HepG2 (cell line): Measurements from ENCODE around the gene ROBO3. TPM values are rescaled to one million over a fixed set of nuclear protein-coding genes. Genes with fewer than 3 reads are reported as not detected.

Experiments
- ATAC-seq: fragments of 200-7000 bp; cut with Tn5 transposase; 3 replicates; pipeline ENCODE4 v1.9.1; 2020; ENCODE audit warnings: mild to moderate bottlenecking, moderate library complexity
- BruUV-seq: library from RNA; stranded (reverse); fragments of 400-500 nt; replicated peaks from 2 replicates; lab custom pipeline; 2021; lab: Mats Ljungman, UMichigan
- CTCF ChIA-PET: fragments of 300-600 bp; formaldehyde crosslinking; extraction: SDS; loops from one replicate; lab custom pipeline; 2021; ENCODE audit warnings: low total read pairs, inconsistent platforms, low intra/inter-chr PET ratio; lab: Yijun Ruan, JAX
- POLR2A ChIA-PET: fragments of 350-600 bp; sonication (Branson Sonifier 250); formaldehyde crosslinking; loops from one replicate; lab custom pipeline; 2020; ENCODE audit warnings: antibody characterized with exemption, inconsistent platforms; lab: Yijun Ruan, JAX
- DNase-seq: peaks from one replicate; pipeline ENCODE4 v3.0.0-alpha.2; 2015; ENCODE audit warnings: low spot score
- FAIRE-seq: peaks from 3 replicates; lab custom pipeline; 2011; peaks lifted over from hg19 to GRCh38; lab: Jason Lieb, UNC
- H2AFZ ChIP-seq: one replicate; pipeline ENCODE4 v1.6.1; 2011; ENCODE audit warnings: low read length, inconsistent platforms
- H3K27ac ChIP-seq: fragments of 300-600 bp; 3 replicates; pipeline ENCODE4 v1.8.0; 2011; ENCODE audit warnings: mixed run types, mild to moderate bottlenecking, mixed read lengths, low read length, inconsistent platforms; ENCODE audit not compliant: insufficient read depth; ENCODE audit errors: extremely low read length
- H3K27me3 ChIP-seq, 2 experiments: fragments of 200-600 bp in 1 of 2; 2 replicates in 1 of 2; 3 replicates in 1 of 2; pipeline versions ENCODE4 v1.6.0 to v1.8.0; 2011; ENCODE audit warnings: low read length in 2 of 2, mild to moderate bottlenecking in 2 of 2, moderate library complexity in 2 of 2, inconsistent platforms in 1 of 2; ENCODE audit not compliant: insufficient read depth in 2 of 2, control insufficient read depth in 1 of 2
- H3K36me3 ChIP-seq, 2 experiments: fragments of 200-600 bp in 1 of 2; replicated peaks in 1 of 2; 2 replicates in 1 of 2; 3 replicates in 1 of 2; pipeline versions ENCODE4 v1.5.1 to v1.8.0; 2011; ENCODE audit warnings: low read length in 2 of 2, inconsistent platforms in 1 of 2; ENCODE audit not compliant: insufficient read depth in 2 of 2, control insufficient read depth in 1 of 2
- H3K4me1 ChIP-seq: 2 replicates; pipeline ENCODE4 v1.5.1; 2012; ENCODE audit warnings: low read length, inconsistent platforms; ENCODE audit not compliant: insufficient read depth
- H3K4me2 ChIP-seq: 2 replicates; pipeline ENCODE4 v1.6.0; 2011; ENCODE audit warnings: low read depth, low read length, inconsistent platforms
- H3K4me3 ChIP-seq, 3 experiments: fragments of 200-600 bp in 1 of 3; sonication (generic), shearing (Covaris generic) in 1 of 3; replicated peaks in 1 of 3; 2 replicates each; pipeline ENCODE4 v1.5.1; 2011 to 2016; ENCODE audit warnings: low read length in 3 of 3, inconsistent platforms in 2 of 3, low read depth in 2 of 3, mild to moderate bottlenecking in 2 of 3, control low read depth in 1 of 3, mixed read lengths in 1 of 3; ENCODE audit not compliant: insufficient read depth in 1 of 3
- H3K79me2 ChIP-seq: one replicate; pipeline ENCODE4 v1.6.1; 2011; ENCODE audit warnings: low read length, inconsistent platforms; ENCODE audit not compliant: insufficient read depth
- H3K9ac ChIP-seq: 2 replicates; pipeline ENCODE4 v1.6.0; 2011; ENCODE audit warnings: mild to moderate bottlenecking, low read depth, low read length, inconsistent platforms; ENCODE audit not compliant: insufficient read depth
- H3K9me3 ChIP-seq: 2 replicates; pipeline ENCODE4 v1.5.1; 2012; ENCODE audit warnings: mild to moderate bottlenecking, low read length
- H4K20me1 ChIP-seq: 2 replicates; pipeline ENCODE4 v1.6.0; 2011; ENCODE audit warnings: inconsistent platforms, mild to moderate bottlenecking, low read length, moderate library complexity; ENCODE audit not compliant: insufficient read depth
- CTCF ChIP-seq: sonication (generic); formaldehyde crosslinking; IDR thresholded peaks from 2 replicates; pipeline ENCODE4 v1.5.0; 2020; ENCODE audit warnings: mild to moderate bottlenecking, missing genetic modification reagents, moderate library complexity
- ERF ChIP-seq: IDR thresholded peaks from 2 replicates; pipeline ENCODE4 v1.6.1; 2018; ENCODE audit warnings: missing biosample characterization, missing genetic modification reagents
- IRF1 ChIP-seq: sonication (generic); formaldehyde crosslinking; IDR thresholded peaks from 2 replicates; pipeline ENCODE4 v1.4.0; 2020; ENCODE audit warnings: low read depth, mild to moderate bottlenecking, missing genetic modification reagents
- TARDBP ChIP-seq: sonication (generic); formaldehyde crosslinking; IDR thresholded peaks from 2 replicates; pipeline ENCODE4 v1.8.0; 2022; ENCODE audit warnings: mild to moderate bottlenecking, missing genetic modification reagents
- WGBS: methylation state at CpG from one replicate; pipeline ENCODE4 v1.1.6; 2017; ENCODE audit warnings: low lambda C conversion rate; 5-methylcytosine and 5-hydroxymethylcytosine counted together
- in situ Hi-C: cut with HindIII; loops from 2 replicates; pipeline ENCODE4 v1.10.0; 2017; ENCODE audit warnings: low pct_unique_long_range_greater_than_20kb; ENCODE audit not compliant: extremely low pct_ligation_motif_present
- intact Hi-C: fragments of 100-400 bp; cut with micrococcal nuclease; formaldehyde crosslinking; loops from one replicate; pipeline ENCODE4 v1.10.0; 2022; ENCODE audit not compliant: unreplicated experiment
- polyA plus RNA-seq, 8 experiments: library from polyadenylated mRNA; depleted of rRNA in 3 of 8; stranded (reverse) in 7 of 8; unstranded in 1 of 8; fragments of >200 nt; fragmentation: Illumina TruSeq in 4 of 8; extraction: Trizol in 4 of 8; gene quantifications; 2 replicates each; pipeline versions ENCODE4 v1.2.1 to v1.2.3, GENCODE V29; 2011 to 2016; ENCODE audit warnings: low read depth in 4 of 8, missing spikeins in 1 of 8, mixed read lengths in 1 of 8; ENCODE audit not compliant: insufficient read depth in 1 of 8
- total RNA-seq, 5 experiments: library from RNA; depleted of rRNA; stranded (reverse); fragments of >200 nt; fragmentation: Illumina TruSeq; extraction: Trizol; gene quantifications; 2 replicates each; pipeline ENCODE4 v1.2.3, GENCODE V29; 2016; ENCODE audit warnings: low read depth in 1 of 5
- TF ChIP-seq, protein P1 (sequence below): sonication (generic); formaldehyde crosslinking; IDR thresholded peaks from 2 replicates; pipeline ENCODE4 v1.4.0; 2020; ENCODE audit warnings: mild to moderate bottlenecking, missing genetic modification reagents, borderline replicate concordance
- TF ChIP-seq, protein P2 (sequence below): sonication (generic); formaldehyde crosslinking; IDR thresholded peaks from 2 replicates; pipeline ENCODE4 v1.4.0; 2020; ENCODE audit warnings: missing genetic modification reagents

The ROBO3 gene
- total and polyA plus RNA-seq, 2 of the 13 experiments (the other 11 are each of a cell fraction or from before 2014, with no cell fraction given) = 0.07 to 2.4 TPM

DNA sequence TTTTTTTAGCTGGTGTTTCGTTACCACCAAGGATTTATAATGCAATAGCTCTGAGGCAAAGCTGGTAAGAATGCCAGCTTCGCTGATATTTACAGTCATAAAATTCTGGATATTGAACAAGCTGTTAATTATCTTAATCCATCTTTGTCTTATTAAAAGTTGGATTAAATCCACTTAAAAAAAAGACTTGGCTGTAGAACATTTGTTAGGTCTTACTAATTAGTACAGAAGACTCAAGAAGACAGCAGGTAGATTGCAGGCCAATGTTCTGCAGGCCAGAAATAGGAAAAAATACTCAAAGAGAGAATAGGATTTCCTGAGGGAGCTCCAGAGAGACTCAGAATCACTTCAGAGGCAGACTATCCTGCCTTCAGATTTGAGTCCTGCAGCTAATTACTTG, 24.9 kb downstream of the ROBO3 start (continued):
- no peak for TF ChIP-seq ERF

GRCh38 chr11:124890683-124891372, 25.6 kb downstream of the ROBO3 start:
- no peak for TF ChIP-seq TARDBP (CRISPR knock-in tag)
- TF ChIP-seq, protein P1, sequence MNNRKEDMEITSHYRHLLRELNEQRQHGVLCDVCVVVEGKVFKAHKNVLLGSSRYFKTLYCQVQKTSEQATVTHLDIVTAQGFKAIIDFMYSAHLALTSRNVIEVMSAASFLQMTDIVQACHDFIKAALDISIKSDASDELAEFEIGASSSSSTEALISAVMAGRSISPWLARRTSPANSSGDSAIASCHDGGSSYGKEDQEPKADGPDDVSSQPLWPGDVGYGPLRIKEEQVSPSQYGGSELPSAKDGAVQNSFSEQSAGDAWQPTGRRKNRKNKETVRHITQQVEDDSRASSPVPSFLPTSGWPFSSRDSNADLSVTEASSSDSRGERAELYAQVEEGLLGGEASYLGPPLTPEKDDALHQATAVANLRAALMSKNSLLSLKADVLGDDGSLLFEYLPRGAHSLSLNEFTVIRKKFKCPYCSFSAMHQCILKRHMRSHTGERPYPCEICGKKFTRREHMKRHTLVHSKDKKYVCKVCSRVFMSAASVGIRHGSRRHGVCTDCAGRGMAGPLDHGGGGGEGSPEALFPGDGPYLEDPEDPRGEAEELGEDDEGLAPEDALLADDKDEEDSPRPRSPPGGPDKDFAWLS (CRISPR knock-in tag) = no peak
- Histone ChIP-seq H3K4me2 (no peak overlapping the region), H3K9me3 (no peaks in the 10 kb centered on the region), H3K9ac (no peak overlapping the region), H3K4me3 (no peak overlapping the region), H4K20me1 (no peaks in the 10 kb centered on the region), H3K4me1 (peaks cover 18% of the 10 kb centered on the region), H3K36me3 (no peaks in the 10 kb centered on the region), H3K79me2 (no peaks in the 10 kb centered on the region), H2AFZ (no peak overlapping the region), H3K27me3 (peaks cover 0 to 56% of the 10 kb centered on the region in 2 experiments; a peak in 4 of 5 replicates), H3K27ac (no peak overlapping the region)
- 35% methylated on average over 9 of the region's 9 CpGs for WGBS
- no TSS peak for BruUV-seq
- no peak for FAIRE-seq
- no peak for DNase-seq
- ChIA-PET POLR2A (no interaction called here), CTCF (no interaction called here)
- no peak for ATAC-seq
- intact Hi-C loops = no loop called here
- in situ Hi-C loops = no loop called here

DNA sequence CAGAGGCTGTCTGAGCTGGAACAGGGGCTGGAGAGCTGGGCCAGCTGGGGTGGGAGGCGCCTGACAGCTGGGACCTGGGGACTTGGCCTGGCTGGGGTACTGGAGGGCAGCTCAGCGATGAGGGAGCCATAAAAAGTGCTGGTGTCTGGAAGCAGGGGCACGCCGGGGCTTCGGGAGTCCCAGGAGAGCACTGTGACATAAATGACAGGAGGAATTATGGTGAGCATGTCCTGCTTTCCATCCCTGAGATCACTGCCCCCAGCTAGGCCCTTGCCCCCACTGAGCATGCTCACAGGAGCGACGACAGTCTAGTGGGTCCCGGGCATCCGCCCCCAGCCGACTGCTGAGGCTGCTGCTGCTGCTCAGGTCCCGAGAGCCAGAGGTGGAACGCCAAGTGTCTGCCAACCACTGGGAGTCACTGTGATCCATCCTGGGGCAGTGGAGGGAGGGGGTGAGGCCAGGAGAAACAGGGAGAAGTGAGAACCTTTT, 26.2 kb downstream of the ROBO3 start:
- Histone ChIP-seq H2AFZ (no peak overlapping the region), H3K4me2 (no peak overlapping the region), H3K79me2 (no peaks in the 10 kb centered on the region), H3K27ac (no peak overlapping the region), H3K9me3 (no peaks in the 10 kb centered on the region), H3K27me3 (peaks cover 0 to 58% of the 10 kb centered on the region in 2 experiments; a peak in 4 of 5 replicates), H3K4me1 (peaks cover 21% of the 10 kb centered on the region), H3K36me3 (no peaks in the 10 kb centered on the region), H3K9ac (no peak overlapping the region), H4K20me1 (no peaks in the 10 kb centered on the region), H3K4me3 (no peak overlapping the region)
- ChIA-PET CTCF (no interaction called here), POLR2A (no interaction called here)
- no peak for DNase-seq
- WGBS = 77% methylated on average over 4 of the region's 12 CpGs
- intact Hi-C loops (no loop called here), in situ Hi-C loops (no loop called here)
- BruUV-seq = no TSS peak
- ATAC-seq = peak; percentile 58
- FAIRE-seq = no peak
- peak; percentile 38 for TF ChIP-seq CTCF (CRISPR knock-in tag)
- TF ChIP-seq, protein P2, sequence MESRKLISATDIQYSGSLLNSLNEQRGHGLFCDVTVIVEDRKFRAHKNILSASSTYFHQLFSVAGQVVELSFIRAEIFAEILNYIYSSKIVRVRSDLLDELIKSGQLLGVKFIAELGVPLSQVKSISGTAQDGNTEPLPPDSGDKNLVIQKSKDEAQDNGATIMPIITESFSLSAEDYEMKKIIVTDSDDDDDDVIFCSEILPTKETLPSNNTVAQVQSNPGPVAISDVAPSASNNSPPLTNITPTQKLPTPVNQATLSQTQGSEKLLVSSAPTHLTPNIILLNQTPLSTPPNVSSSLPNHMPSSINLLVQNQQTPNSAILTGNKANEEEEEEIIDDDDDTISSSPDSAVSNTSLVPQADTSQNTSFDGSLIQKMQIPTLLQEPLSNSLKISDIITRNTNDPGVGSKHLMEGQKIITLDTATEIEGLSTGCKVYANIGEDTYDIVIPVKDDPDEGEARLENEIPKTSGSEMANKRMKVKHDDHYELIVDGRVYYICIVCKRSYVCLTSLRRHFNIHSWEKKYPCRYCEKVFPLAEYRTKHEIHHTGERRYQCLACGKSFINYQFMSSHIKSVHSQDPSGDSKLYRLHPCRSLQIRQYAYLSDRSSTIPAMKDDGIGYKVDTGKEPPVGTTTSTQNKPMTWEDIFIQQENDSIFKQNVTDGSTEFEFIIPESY (CRISPR knock-in tag) = peak; percentile 77; the same call in 1 of the 2 replicates
- TF ChIP-seq IRF1 (CRISPR knock-in tag) = no peak
